ENCODE results near the gene ZFHX3.

DNA sequence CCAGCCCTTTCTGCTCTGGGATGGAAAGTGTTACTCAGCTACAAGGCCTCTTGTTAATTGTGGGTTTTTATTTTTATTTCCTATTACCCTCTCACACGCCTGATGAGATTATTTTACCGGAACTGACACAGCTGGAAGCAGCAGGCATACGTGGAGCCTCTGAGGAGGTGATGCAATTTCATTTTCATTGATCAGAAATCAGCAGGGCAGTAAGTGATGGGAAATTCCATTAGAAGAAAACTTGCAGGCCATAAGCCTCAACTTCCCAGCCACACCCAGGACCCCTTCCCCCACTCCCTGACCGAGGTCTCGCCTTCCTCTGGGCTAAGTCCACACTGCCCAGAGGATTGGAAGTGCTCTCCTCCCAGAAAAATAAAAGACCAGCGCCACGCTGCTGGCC lies 69.7 kb downstream of the ZFHX3 start:
- TF ChIP-seq, protein P1, sequence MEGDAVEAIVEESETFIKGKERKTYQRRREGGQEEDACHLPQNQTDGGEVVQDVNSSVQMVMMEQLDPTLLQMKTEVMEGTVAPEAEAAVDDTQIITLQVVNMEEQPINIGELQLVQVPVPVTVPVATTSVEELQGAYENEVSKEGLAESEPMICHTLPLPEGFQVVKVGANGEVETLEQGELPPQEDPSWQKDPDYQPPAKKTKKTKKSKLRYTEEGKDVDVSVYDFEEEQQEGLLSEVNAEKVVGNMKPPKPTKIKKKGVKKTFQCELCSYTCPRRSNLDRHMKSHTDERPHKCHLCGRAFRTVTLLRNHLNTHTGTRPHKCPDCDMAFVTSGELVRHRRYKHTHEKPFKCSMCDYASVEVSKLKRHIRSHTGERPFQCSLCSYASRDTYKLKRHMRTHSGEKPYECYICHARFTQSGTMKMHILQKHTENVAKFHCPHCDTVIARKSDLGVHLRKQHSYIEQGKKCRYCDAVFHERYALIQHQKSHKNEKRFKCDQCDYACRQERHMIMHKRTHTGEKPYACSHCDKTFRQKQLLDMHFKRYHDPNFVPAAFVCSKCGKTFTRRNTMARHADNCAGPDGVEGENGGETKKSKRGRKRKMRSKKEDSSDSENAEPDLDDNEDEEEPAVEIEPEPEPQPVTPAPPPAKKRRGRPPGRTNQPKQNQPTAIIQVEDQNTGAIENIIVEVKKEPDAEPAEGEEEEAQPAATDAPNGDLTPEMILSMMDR (IDR thresholded peaks at IDR 0.05) = no peak
- TF ChIP-seq POLR2A (IDR thresholded peaks at IDR 0.05) = no peak

Measured in heart left ventricle (tissue), 13 donors.